ENCODE results near the gene RHBDF2.

The RHBDF2 gene

DNA sequence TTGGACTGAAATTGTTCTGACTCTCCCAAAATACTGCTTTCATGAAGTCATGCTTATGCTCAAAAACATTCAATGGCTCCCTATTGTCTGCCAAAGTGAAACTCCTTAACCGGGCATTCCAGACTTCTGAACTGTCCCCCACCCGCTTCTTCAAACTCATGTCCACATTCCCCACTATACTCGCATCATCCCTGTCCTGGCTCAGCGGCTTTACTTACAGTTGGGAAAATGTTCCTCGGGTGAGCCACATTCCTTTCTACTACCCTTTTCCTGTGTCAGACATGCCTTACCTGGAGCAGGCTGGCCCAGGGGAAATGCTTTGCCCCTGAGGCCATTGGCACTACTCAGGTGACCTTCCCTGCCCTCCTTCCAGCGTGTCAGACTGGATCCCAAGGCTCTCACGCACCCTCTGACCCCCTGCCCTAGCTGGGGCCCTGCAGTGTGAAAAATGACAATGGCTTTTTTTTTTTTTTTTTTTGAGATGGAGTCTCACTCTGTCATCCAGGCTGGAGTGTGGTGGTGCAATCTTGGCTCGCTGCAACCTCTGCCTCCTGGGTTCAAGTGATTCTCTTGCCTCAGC lies 30.9 kb upstream of the RHBDF2 start:
- no peak overlapping the region for H2AFZ ChIP-seq
- H3K4me3 ChIP-seq (ENCODE audit: low read depth, low read length): no peak overlapping the region
- no peaks in the 10 kb centered on the region for H3K27me3 ChIP-seq (ENCODE audit: control insufficient read depth, insufficient read depth, low read length)
- no peak overlapping the region for H3K4me2 ChIP-seq (ENCODE audit: low read length)
- H3K9ac ChIP-seq: no peak overlapping the region
- no peaks in the 10 kb centered on the region for H3K9me3 ChIP-seq (ENCODE audit: control insufficient read depth, low read length)
- H3K79me2 ChIP-seq: no peaks in the 10 kb centered on the region
- H3K27ac ChIP-seq: no peak overlapping the region
- no peaks in the 10 kb centered on the region for H3K36me3 ChIP-seq (ENCODE audit: control insufficient read depth, insufficient read depth, low read length)
- TF ChIP-seq, protein P1, sequence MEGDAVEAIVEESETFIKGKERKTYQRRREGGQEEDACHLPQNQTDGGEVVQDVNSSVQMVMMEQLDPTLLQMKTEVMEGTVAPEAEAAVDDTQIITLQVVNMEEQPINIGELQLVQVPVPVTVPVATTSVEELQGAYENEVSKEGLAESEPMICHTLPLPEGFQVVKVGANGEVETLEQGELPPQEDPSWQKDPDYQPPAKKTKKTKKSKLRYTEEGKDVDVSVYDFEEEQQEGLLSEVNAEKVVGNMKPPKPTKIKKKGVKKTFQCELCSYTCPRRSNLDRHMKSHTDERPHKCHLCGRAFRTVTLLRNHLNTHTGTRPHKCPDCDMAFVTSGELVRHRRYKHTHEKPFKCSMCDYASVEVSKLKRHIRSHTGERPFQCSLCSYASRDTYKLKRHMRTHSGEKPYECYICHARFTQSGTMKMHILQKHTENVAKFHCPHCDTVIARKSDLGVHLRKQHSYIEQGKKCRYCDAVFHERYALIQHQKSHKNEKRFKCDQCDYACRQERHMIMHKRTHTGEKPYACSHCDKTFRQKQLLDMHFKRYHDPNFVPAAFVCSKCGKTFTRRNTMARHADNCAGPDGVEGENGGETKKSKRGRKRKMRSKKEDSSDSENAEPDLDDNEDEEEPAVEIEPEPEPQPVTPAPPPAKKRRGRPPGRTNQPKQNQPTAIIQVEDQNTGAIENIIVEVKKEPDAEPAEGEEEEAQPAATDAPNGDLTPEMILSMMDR (IDR thresholded peaks at IDR 0.05): no peak
- H3K4me1 ChIP-seq: peaks cover 2% of the 10 kb centered on the region

DNA sequence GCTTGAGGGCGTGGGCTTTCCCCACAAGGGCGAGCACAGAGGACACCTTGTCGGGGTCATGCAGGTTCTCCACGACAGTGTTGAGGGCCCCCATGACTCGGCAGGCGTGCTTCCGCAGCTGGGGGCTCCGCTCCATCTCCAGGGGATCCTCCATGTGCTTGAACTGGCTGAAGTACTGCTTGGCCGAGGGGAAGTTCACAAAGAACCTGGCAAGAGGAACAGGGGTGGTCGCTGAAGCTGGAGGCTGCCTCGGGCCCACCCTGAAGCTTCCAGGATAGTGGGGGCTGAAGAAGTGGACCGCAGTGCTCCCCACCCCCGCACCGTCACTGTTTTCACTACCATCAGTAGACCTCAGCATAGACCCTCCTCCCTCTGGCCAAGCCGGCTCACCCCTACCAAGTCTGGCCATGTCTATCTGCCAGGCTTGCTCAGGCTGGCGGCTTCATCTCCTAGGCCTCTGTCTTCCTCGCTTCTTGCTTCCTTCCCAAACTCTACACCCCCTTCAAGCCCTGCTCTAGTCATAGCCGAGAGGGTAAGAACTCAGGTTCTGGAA lies 30.3 kb upstream of the RHBDF2 start:
- no peaks in the 10 kb centered on the region for H3K79me2 ChIP-seq
- H3K27ac ChIP-seq: peak overlapping the region; percentile 81
- no peak overlapping the region for H3K4me2 ChIP-seq (ENCODE audit: low read length)
- no peaks in the 10 kb centered on the region for H3K36me3 ChIP-seq (ENCODE audit: control insufficient read depth, insufficient read depth, low read length)
- H3K4me1 ChIP-seq: peaks cover 2% of the 10 kb centered on the region
- H2AFZ ChIP-seq: no peak overlapping the region
- H3K9me3 ChIP-seq (ENCODE audit: control insufficient read depth, low read length): no peaks in the 10 kb centered on the region
- no peak overlapping the region for H3K9ac ChIP-seq
- TF ChIP-seq, protein P1 (IDR thresholded peaks at IDR 0.05): no peak
- H3K27me3 ChIP-seq (ENCODE audit: control insufficient read depth, insufficient read depth, low read length): no peaks in the 10 kb centered on the region
- no peak overlapping the region for H3K4me3 ChIP-seq (ENCODE audit: low read depth, low read length)

GRCh38 chr17:76530811-76531485 lies 29.7 kb upstream of the RHBDF2 start:
- no peak overlapping the region for H3K4me3 ChIP-seq (ENCODE audit: low read depth, low read length)
- no peak overlapping the region for H3K4me2 ChIP-seq (ENCODE audit: low read length)
- peak overlapping the region; percentile 81 for H3K27ac ChIP-seq
- H2AFZ ChIP-seq: no peak overlapping the region
- H3K9ac ChIP-seq: no peak overlapping the region
- no peaks in the 10 kb centered on the region for H3K79me2 ChIP-seq
- TF ChIP-seq, protein P1 (IDR thresholded peaks at IDR 0.05): no peak
- no peaks in the 10 kb centered on the region for H3K36me3 ChIP-seq (ENCODE audit: control insufficient read depth, insufficient read depth, low read length)
- no peaks in the 10 kb centered on the region for H3K27me3 ChIP-seq (ENCODE audit: control insufficient read depth, insufficient read depth, low read length)
- peaks cover 2% of the 10 kb centered on the region for H3K4me1 ChIP-seq
- H3K9me3 ChIP-seq (ENCODE audit: control insufficient read depth, low read length): no peaks in the 10 kb centered on the region

- no peaks in the 10 kb centered on the region for H3K9me3 ChIP-seq (ENCODE audit: control insufficient read depth, low read length)
- no peaks in the 10 kb centered on the region for H3K36me3 ChIP-seq (ENCODE audit: control insufficient read depth, insufficient read depth, low read length)
- H3K4me3 ChIP-seq (ENCODE audit: low read depth, low read length): no peak overlapping the region
- TF ChIP-seq, protein P1 (IDR thresholded peaks at IDR 0.05): no peak
- peak overlapping the region; percentile 81 for H3K27ac ChIP-seq
- H2AFZ ChIP-seq: no peak overlapping the region
- no peak overlapping the region for H3K4me2 ChIP-seq (ENCODE audit: low read length)
- peaks cover 2% of the 10 kb centered on the region for H3K4me1 ChIP-seq
- H3K27me3 ChIP-seq (ENCODE audit: control insufficient read depth, insufficient read depth, low read length): no peaks in the 10 kb centered on the region
- H3K9ac ChIP-seq: no peak overlapping the region
- H3K79me2 ChIP-seq: no peaks in the 10 kb centered on the region
Observed at GRCh38 chr17:76530095-76530723, 29.0 kb upstream of the RHBDF2 start.
